ENCODE data around the gene IFRD2. TPM values are rescaled to one million over a fixed set of nuclear protein-coding genes. Genes with fewer than 3 reads are reported as not detected.

The IFRD2 gene
- polyA plus RNA-seq, 1 of the 3 experiments (the other 2 are of a cell fraction) = 73.2 TPM

- TF ChIP-seq PBX3 (IDR thresholded peaks at IDR 0.05) (no peak), USF2 (IDR thresholded peaks at IDR 0.05; ENCODE audit: borderline replicate concordance, low read depth, low read length) (no peak), SIN3A (IDR thresholded peaks at IDR 0.05; ENCODE audit: borderline replicate concordance, low read depth, low read length) (no peak), FOXJ3 (CRISPR knock-in tag; IDR thresholded peaks at IDR 0.05) (no peak), MEF2A (IDR thresholded peaks at IDR 0.05; ENCODE audit: borderline replicate concordance, low read depth) (no peak), TCF12 (IDR thresholded peaks at IDR 0.05) (no peak)
Observed at GRCh38 chr3:50333744-50334328, 41.6 kb upstream of the IFRD2 start (continued).

GRCh38 chr3:50331364-50331907 lies 39.2 kb upstream of the IFRD2 start:
- Histone ChIP-seq H3K4me2 (no peak overlapping the region), H3K27ac (ENCODE audit: low read depth in 2 of 2, low read length in 1 of 2) (no peak overlapping the region), H3K79me2 (ENCODE audit: insufficient read depth) (peaks cover 76% of the 10 kb centered on the region), H3K9me3 (no peaks in the 10 kb centered on the region), H3K4me1 (ENCODE audit: control insufficient read depth in 1 of 2, insufficient read depth in 2 of 2, low read depth in 1 of 2, low read length in 1 of 2) (peaks cover 5 to 33% of the 10 kb centered on the region in 2 experiments; a peak in 3 of 4 replicates), H3K9ac (no peak overlapping the region), H3K9me2 (no peaks in the 10 kb centered on the region), H3K4me3 (ENCODE audit: low read depth in 2 of 2, low read length in 1 of 2) (no peak overlapping the region), H2AFZ (ENCODE audit: low read depth) (no peak overlapping the region), H3K27me3 (ENCODE audit: insufficient read depth) (no peaks in the 10 kb centered on the region), H3K36me3 (replicated peaks in 1 of 2; ENCODE audit: control insufficient read depth in 1 of 2, insufficient read depth in 2 of 2, low read length in 1 of 2) (peaks cover 10 to 27% of the 10 kb centered on the region in 2 experiments), H3F3A (replicated peaks; ENCODE audit: insufficient read depth) (peaks cover 30% of the 10 kb centered on the region), H4K20me1 (ENCODE audit: insufficient read depth) (peaks cover 10% of the 10 kb centered on the region; the same call in 1 of the 2 replicates)
- no peak for TF ChIP-seq RCOR1 (IDR thresholded peaks at IDR 0.05; ENCODE audit: low read length)
- TF ChIP-seq POLR2AphosphoS5 (IDR thresholded peaks at IDR 0.05; ENCODE audit: low read depth, low read length) = no peak
- TF ChIP-seq CTCF (IDR thresholded peaks at IDR 0.05) = no peak
- TF ChIP-seq GATA2 (CRISPR knock-in tag; IDR thresholded peaks at IDR 0.05) = no peak
- no peak for TF ChIP-seq FOXJ3 (CRISPR knock-in tag; IDR thresholded peaks at IDR 0.05)
- TF ChIP-seq NRF1 (IDR thresholded peaks at IDR 0.05; ENCODE audit: low read depth, low read length) = no peak
- no peak for TF ChIP-seq SMC3 (IDR thresholded peaks at IDR 0.05; ENCODE audit: low read depth, low read length)
- TF ChIP-seq RAD21 (IDR thresholded peaks at IDR 0.05; ENCODE audit: low read length) = no peak
- TF ChIP-seq TCF12 (IDR thresholded peaks at IDR 0.05) = no peak
- no peak for TF ChIP-seq TAF1 (IDR thresholded peaks at IDR 0.05; ENCODE audit: borderline replicate concordance, low read depth, low read length)
- TF ChIP-seq EZH2phosphoT487 (IDR thresholded peaks at IDR 0.05; ENCODE audit: borderline replicate concordance, low read depth) = no peak
- TF ChIP-seq MAX (IDR thresholded peaks at IDR 0.05; ENCODE audit: low read depth) = no peak
- TF ChIP-seq USF2 (IDR thresholded peaks at IDR 0.05; ENCODE audit: borderline replicate concordance, low read depth, low read length) = no peak
- TF ChIP-seq GABPA (IDR thresholded peaks at IDR 0.05; ENCODE audit: low read depth) = no peak
- TF ChIP-seq IRF3 (IDR thresholded peaks at IDR 0.05; ENCODE audit: low read depth, low read length) = no peak
- no peak for TF ChIP-seq YY1 (IDR thresholded peaks at IDR 0.05; ENCODE audit: low read depth)
- TF ChIP-seq MXI1 (IDR thresholded peaks at IDR 0.05; ENCODE audit: low read depth, low read length) = no peak
- no peak for TF ChIP-seq RFX5 (IDR thresholded peaks at IDR 0.05; ENCODE audit: low read length)
- ChIA-PET POLR2A (no interaction called here), CTCF (interaction anchor here (1.1 kb wide), 2 partner anchors 16 to 211 kb away, joined by 3 to 4 read pairs; no protein-coding TSS in a partner anchor)
- no peak for DNase-seq
- 100% methylated on average over 12 of the region's 19 CpGs for WGBS (ENCODE audit: low lambda C conversion rate)

All from SK-N-SH (cell line).